Osteocyte (in vitro differentiated cells): ENCODE measurements around the gene ACRBP. TPM values are rescaled to one million over a fixed set of nuclear protein-coding genes. Genes with fewer than 3 reads are reported as not detected.

ENCODE experiments used
- DNase-seq: peaks from one replicate; pipeline ENCODE4 v3.0.0; 2021; ENCODE audit warnings: mixed read lengths; ENCODE audit not compliant: unreplicated experiment; ENCODE audit errors: extremely low spot score
- H3K27ac Mint-ChIP-seq: one replicate; pipeline ENCODE4 v1.8.0; 2021; ENCODE audit warnings: mild to moderate bottlenecking, mixed read lengths; ENCODE audit not compliant: unreplicated experiment
- H3K27me3 Mint-ChIP-seq: one replicate; pipeline ENCODE4 v1.8.0; 2021; ENCODE audit warnings: mixed read lengths; ENCODE audit not compliant: unreplicated experiment
- H3K36me3 Mint-ChIP-seq: one replicate; pipeline ENCODE4 v1.8.0; 2021; ENCODE audit warnings: mixed read lengths; ENCODE audit not compliant: unreplicated experiment
- H3K4me1 Mint-ChIP-seq: one replicate; pipeline ENCODE4 v1.8.0; 2021; ENCODE audit warnings: mixed read lengths; ENCODE audit not compliant: unreplicated experiment
- H3K4me3 Mint-ChIP-seq: one replicate; pipeline ENCODE4 v1.8.0; 2021; ENCODE audit warnings: mild to moderate bottlenecking, moderate library complexity, mixed read lengths; ENCODE audit not compliant: unreplicated experiment
- H3K9me3 Mint-ChIP-seq: one replicate; pipeline ENCODE4 v1.8.0; 2021; ENCODE audit warnings: mixed read lengths; ENCODE audit not compliant: unreplicated experiment
- long read RNA-seq: library from polyadenylated mRNA; unstranded; transcript quantifications from one replicate; pipeline ENCODE4 v2.0.0, GENCODE V29; 2021
- total RNA-seq: library from RNA; stranded (reverse); gene quantifications from 2 replicates; pipeline ENCODE4 v1.2.1, GENCODE V29; 2021
- TF ChIP-seq, protein P1 (sequence below): fragments of 200-600 bp; sonication (generic); IDR thresholded peaks from 2 replicates; pipeline ENCODE4 v1.5.0; 2021; ENCODE audit warnings: antibody characterized with exemption, mild to moderate bottlenecking, moderate library complexity

The ACRBP gene
- 0.73 and 1.0 TPM in 2 replicates for total RNA-seq
- long read RNA-seq, result 0 reads

DNA sequence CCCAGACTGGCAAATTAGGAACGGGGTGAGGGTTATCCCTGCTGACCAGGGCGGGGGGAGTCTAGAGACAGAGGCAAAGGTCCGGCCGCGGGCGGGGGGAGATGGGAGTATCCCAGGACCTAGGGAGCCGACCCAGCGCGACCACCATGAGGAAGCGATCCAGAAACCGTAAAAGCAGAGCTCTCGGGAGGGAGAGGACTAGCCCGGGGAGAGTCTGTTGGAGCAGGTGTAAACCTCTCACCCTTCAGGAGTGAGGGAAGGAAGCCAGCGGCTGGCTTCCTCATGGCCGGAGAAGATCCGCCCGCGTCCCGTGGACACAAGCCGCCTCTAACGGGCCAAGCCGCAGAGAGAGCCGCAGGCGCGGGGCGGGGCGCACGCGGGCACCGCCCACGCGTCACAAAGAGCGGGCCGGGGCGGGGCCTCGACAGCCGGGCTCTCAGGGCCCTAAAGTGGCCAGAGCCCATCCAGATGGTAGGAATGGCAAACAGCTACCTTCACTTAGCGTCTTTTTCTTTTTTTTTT is at the start of gene ACRBP:
TSS of gene ACRBP (minus strand) at position 350 of the 522 bp plus-strand sequence. CDS start at position 284, 66 bp downstream.
- TF ChIP-seq, protein P1, sequence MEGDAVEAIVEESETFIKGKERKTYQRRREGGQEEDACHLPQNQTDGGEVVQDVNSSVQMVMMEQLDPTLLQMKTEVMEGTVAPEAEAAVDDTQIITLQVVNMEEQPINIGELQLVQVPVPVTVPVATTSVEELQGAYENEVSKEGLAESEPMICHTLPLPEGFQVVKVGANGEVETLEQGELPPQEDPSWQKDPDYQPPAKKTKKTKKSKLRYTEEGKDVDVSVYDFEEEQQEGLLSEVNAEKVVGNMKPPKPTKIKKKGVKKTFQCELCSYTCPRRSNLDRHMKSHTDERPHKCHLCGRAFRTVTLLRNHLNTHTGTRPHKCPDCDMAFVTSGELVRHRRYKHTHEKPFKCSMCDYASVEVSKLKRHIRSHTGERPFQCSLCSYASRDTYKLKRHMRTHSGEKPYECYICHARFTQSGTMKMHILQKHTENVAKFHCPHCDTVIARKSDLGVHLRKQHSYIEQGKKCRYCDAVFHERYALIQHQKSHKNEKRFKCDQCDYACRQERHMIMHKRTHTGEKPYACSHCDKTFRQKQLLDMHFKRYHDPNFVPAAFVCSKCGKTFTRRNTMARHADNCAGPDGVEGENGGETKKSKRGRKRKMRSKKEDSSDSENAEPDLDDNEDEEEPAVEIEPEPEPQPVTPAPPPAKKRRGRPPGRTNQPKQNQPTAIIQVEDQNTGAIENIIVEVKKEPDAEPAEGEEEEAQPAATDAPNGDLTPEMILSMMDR, result no peak
- no peak within 1 kb of the TSS for H3K4me3 Mint-ChIP-seq
- H3K4me1 Mint-ChIP-seq, result peaks cover 2% of the 10 kb centered on the region
- DNase-seq, result no peak
- H3K9me3 Mint-ChIP-seq, result no peaks in the 10 kb centered on the region
- H3K27ac Mint-ChIP-seq, result no peak within 1 kb of the TSS
- peaks cover 7% of the 10 kb centered on the region for H3K27me3 Mint-ChIP-seq
- H3K36me3 Mint-ChIP-seq, result peaks cover 29% of the 10 kb centered on the region

GRCh38 chr12:6695313-6696045 is 48.2 kb upstream of the ACRBP start:
- peaks cover 18% of the 10 kb centered on the region for H3K4me1 Mint-ChIP-seq
- H3K27me3 Mint-ChIP-seq, result peaks cover 6% of the 10 kb centered on the region
- H3K4me3 Mint-ChIP-seq, result no peak overlapping the region
- DNase-seq, result no peak
- no peaks in the 10 kb centered on the region for H3K9me3 Mint-ChIP-seq
- H3K36me3 Mint-ChIP-seq, result peaks cover 2% of the 10 kb centered on the region
- TF ChIP-seq, protein P1, result no peak
- no peak overlapping the region for H3K27ac Mint-ChIP-seq

- DNase-seq, result no peak
- TF ChIP-seq, protein P1, result no peak
- peaks cover 23% of the 10 kb centered on the region for H3K4me1 Mint-ChIP-seq
- no peaks in the 10 kb centered on the region for H3K9me3 Mint-ChIP-seq
- no peak overlapping the region for H3K4me3 Mint-ChIP-seq
- H3K27ac Mint-ChIP-seq, result no peak overlapping the region
- H3K27me3 Mint-ChIP-seq, result peaks cover 6% of the 10 kb centered on the region
- H3K36me3 Mint-ChIP-seq, result peaks cover 2% of the 10 kb centered on the region
These were observed 47.5 kb upstream of the ACRBP start for GRCh38 chr12:6694701-6695100.

GRCh38 chr12:6693832-6694355 is 46.7 kb upstream of the ACRBP start:
- DNase-seq, result no peak
- Mint-ChIP-seq H3K4me3 (no peak overlapping the region), H3K27ac (no peak overlapping the region), H3K9me3 (no peaks in the 10 kb centered on the region), H3K27me3 (no peaks in the 10 kb centered on the region), H3K4me1 (peaks cover 17% of the 10 kb centered on the region), H3K36me3 (peaks cover 2% of the 10 kb centered on the region)
- TF ChIP-seq, protein P1, result no peak

GRCh38 chr12:6692888-6693287 is 45.7 kb upstream of the ACRBP start:
- peaks cover 2% of the 10 kb centered on the region for H3K36me3 Mint-ChIP-seq
- TF ChIP-seq, protein P1, result no peak
- no peak overlapping the region for H3K27ac Mint-ChIP-seq
- H3K4me3 Mint-ChIP-seq, result no peak overlapping the region
- no peaks in the 10 kb centered on the region for H3K27me3 Mint-ChIP-seq
- H3K9me3 Mint-ChIP-seq, result no peaks in the 10 kb centered on the region
- no peak for DNase-seq
- H3K4me1 Mint-ChIP-seq, result peaks cover 17% of the 10 kb centered on the region
